NCI-H2107 (cell line): ENCODE measurements around the gene HELZ.
"Not testable (repeated sequence)": the region's sequence is repeated elsewhere in the genome, so short reads cannot be mapped to it uniquely, and the experiment has no call there.

ENCODE experiments used
- DNase-seq: peaks from one replicate; lab custom pipeline; 2025; lab: John Stamatoyannopoulos, UW

The HELZ gene

GRCh38 chr17:67143318-67143717 is 101.7 kb downstream of the HELZ start:
- DNase-seq = no peak

- not testable (repeated sequence) for DNase-seq
Measured at GRCh38 chr17:67142030-67142429, 103.0 kb downstream of the HELZ start.

GRCh38 chr17:67139784-67140665 is 105.0 kb downstream of the HELZ start:
- no peak for DNase-seq

DNA sequence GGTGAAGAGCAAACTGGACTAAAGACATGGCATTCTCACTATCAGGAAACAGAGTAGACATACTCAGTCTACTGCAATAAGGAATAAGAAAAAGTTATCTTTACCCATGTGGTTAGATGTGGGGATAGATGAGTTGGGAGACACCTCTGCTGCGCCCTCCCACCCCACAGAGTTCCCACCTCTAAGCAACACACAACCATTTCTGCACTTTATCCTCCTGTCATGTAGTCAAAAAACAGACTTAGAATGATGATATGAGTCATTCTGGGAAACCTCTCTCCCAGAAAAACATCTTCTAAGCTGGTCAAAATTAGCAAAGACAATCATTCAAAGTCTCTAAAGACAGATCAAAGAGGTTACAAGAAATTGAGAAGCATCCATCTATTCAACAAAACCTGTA is 105.7 kb downstream of the HELZ start:
- DNase-seq = no peak

DNA sequence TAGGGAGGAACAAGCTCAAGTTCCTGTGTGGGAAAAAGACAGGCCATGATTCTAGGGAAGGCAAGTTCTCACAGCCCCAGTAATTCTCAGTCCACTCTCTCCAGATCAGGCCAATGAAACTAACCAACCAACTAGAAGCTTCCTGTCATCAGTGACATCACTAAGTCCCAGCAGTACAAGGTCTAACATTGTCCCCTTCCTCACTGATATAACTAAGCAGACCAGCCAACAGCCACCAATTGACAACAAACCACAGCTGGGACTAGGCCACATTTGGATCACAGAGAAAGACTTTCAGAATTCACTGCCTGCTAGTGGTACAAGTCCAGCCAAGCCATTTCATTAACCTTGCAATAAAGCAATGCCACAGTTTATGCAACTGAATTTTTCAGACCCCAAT is 106.6 kb downstream of the HELZ start:
- no peak for DNase-seq

DNA sequence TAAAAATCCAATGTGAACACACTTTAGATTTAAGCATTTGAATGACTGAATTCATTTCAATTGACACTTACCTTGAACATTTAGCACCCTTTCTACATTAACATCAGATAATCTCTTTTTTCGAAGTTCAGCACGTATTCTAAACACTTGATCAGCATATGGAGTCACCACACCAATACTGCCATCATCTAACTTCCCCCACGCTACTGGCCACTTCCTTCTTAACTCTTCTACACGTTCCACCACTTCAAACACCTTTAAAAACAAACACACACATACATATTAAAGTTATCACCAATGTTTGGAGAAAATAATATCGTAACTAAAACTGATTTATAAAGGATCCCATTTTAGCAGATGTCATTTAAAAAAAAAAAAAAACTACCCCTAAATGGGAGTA is 107.1 kb downstream of the HELZ start:
- no peak for DNase-seq

- no peak for DNase-seq
Measured at GRCh38 chr17:67137026-67137370, 108.0 kb downstream of the HELZ start.

DNA sequence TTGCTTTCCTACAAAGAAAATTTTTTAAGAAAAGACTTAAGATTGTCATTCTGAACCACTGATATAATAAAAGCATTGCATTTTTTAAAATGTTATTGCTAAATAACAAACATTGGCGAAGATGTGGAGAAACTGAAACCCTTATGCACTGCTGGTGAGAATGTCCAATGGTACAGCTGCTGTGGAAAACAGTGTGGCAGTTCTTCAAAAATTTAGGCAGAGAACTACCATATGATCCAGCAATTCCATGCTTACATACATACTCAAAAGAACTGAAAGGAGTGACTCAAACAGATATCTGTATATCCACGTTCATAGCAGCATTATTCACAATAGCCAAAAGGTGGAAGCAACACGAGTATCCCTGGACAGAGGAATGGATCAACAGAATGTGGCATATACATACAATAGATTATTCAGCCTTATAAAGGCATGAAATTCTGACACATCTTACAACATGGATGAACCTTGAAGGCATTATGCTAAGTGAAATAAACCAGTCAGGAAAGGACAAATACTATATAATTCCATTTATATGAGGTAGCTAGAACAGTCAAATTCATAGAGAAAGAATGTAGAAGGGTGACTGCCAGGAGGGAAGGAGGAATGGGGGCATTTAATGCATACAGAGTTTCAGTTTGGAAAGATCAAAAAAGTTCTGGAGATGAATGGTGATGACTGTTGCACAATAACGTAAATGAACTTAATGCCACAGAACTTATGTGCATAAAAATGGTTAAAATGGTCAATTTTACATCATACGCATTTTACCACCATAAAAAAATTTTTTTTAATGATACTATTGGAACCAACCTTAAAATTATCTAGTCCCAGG is 108.6 kb downstream of the HELZ start:
- DNase-seq = no peak

DNA sequence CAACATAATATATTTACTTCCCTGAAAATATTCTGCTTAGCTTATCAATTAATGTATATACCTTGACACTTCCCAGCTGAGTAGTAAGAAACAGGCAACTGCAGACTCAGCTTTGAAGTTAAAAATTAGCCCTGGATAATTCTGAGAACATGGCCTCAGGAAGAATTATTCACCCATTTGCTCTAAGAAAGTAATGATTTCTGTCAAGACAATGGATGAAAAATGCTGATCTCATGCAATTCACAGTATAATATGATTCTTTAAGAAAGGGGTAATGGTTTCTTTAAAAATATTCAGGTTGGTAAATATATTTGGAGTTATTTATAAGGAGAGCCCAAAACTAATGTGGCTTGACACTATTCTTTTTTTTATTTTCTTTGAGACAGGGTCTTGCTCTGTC is 111.8 kb downstream of the HELZ start:
- no peak for DNase-seq

DNA sequence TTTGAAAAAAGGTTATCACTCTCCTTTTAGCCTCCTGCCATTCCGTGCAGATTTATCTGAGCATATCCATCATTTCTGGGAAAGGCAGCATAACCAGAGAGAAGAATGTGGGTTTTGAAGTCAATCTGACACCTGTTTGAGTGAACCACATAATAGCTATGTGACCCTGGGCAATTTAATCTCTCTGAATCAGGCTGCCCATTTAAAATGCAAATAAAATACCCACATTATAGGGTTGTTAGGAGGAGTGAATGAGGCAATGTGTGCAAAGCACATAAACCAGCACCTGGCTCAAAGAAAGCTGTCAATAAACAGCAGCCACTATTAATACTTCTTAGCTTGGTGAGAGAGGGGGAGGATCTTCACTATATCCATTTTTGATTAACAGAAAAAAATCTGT is 112.6 kb downstream of the HELZ start:
- DNase-seq = peak; percentile 47

DNA sequence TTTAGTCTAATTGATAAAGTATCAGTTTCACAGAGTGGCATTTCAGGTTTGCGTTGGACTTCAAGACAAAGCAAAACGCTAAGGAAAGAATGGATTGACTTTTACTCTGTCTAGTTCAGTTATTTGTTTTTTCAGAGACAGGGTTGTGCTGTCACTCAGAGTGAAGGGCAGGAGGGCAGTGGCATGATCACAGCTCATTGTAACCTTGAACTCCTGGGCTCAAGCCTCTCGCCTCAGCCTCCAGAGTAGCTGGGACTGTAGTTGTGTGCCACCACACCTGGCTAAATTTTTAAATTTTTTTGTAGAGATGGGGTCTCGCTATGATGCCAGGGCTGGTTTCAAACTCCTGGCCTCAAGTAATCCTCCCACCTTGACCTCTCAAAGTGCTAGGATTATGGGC is 114.2 kb downstream of the HELZ start:
- DNase-seq = no peak

GRCh38 chr17:67129283-67129682 is 115.7 kb downstream of the HELZ start:
- DNase-seq = no peak

GRCh38 chr17:67128700-67129099 is 116.3 kb downstream of the HELZ start:
- DNase-seq = no peak

GRCh38 chr17:67127925-67128324 is 117.1 kb downstream of the HELZ start:
- no peak for DNase-seq

DNA sequence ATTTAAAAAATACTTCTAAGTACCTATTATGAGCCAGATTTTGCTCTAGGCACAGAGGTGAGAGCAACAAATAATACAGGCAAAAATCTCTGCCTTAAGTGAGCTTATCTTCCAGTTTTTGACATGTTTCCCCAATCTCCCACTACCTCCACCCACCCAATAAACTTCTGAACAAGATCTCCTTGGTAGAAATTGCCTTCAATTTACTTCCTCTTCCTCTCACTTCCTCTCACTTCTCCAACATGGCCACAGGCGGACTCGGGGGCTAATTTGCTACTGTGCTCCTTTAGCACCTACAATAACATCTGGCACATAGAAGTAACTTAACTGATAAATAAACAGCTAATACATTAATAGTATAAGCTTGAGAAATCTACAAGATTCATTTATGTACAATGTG is 118.0 kb downstream of the HELZ start:
- no peak for DNase-seq

GRCh38 chr17:67126543-67126942 is 118.5 kb downstream of the HELZ start:
- DNase-seq = not testable (repeated sequence)

GRCh38 chr17:67125924-67126323 is 119.1 kb downstream of the HELZ start:
- DNase-seq = no peak

DNA sequence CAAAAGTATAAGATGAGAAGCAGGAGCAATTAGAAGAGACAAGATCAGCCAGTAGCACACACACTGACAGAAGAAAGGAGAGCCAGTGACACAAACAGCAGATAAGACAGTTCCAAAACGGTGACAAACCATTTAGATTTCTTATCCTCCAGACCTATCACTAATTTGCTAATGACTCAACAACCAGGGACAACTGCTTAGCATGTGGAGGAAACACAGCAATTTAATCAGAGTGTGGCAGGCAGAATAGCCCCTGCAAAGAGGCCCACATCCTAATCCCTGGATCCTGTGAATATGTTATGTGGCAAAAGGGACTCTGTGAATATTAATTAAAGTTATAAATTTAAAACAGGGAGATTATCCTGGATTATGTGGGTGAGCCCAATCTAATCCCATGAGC is 119.6 kb downstream of the HELZ start:
- DNase-seq = no peak

DNA sequence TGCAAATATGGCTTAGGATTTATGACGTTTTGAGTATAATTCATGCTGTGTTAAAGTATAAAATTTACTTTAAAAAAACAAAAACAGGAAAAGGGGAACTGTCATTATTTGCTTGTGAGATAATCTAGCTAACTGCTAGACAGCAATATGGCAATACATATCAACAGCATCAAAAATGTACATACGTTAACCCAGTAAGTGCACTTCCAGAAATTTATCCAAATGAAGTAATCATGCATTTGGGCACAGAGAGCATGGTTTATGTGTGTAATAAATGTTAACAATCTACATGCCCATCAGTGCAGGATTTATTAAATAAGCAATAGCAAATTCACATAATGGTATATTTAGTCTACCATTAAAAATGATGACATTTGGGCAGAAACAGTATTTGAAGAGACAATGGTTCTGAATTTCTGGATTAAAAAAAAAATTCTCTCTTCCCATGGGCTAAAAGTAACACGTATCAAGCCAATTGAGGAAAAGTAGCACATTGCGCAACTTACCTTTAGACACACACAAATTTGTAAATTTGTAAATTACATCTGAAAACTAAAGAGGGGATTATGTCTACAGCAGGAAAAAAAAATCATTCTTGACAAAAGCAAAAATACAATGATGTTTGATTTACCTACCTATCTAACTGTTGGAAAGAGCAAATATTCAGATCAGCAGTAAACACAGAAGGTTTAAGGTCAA is 120.4 kb downstream of the HELZ start:
- no peak for DNase-seq

GRCh38 chr17:67123699-67124098 is 121.3 kb downstream of the HELZ start:
- DNase-seq = no peak

- no peak for DNase-seq
Measured at GRCh38 chr17:67121316-67121891, 123.6 kb downstream of the HELZ start.

GRCh38 chr17:67119102-67119501 is 125.9 kb downstream of the HELZ start:
- no peak for DNase-seq
